ENCODE measurements around the gene BOLA1. TPM values are rescaled to one million over a fixed set of nuclear protein-coding genes. Genes with fewer than 3 reads are reported as not detected.

Gene BOLA1
- total RNA-seq, 1 donor from 2014 or later = 36.7 TPM

DNA sequence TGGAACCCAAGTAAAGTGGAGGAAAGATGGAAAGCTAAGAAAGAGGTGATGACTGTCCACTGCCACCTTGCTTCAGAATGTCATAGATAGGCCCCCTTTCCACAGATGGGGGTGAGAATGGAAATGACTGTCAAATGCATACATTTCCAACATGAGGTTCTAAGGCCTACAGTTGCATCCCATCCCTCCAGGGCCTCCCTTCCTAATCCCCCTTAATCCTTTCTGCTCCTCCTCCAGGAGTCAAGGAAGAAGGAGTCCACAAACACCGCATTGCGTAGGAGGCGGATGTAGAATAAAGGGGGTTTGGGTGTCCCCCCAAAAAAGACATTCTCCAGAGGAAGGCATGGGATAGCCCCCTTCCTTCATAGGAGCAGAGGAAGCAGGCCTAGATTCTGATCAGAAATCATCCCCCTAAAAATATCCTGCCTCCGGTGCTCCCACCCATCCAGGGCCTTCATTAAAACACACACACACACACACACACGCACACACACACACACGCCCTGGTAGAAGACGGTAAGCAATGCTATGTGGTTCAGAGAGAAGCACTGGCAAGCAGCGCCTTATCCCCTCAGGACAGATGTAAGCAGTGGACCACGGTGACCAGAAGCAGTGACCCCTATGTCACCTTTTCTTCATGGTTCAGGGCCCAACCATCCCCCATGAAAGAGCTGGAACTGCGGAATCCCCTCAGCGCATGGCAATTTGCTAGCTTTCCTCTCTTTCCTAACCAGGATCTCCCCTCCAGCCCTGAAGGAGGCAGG lies 16.2 kb downstream of the BOLA1 start:
- no peaks in the 10 kb centered on the region for H3K9me3 ChIP-seq
- TF ChIP-seq, protein P1, sequence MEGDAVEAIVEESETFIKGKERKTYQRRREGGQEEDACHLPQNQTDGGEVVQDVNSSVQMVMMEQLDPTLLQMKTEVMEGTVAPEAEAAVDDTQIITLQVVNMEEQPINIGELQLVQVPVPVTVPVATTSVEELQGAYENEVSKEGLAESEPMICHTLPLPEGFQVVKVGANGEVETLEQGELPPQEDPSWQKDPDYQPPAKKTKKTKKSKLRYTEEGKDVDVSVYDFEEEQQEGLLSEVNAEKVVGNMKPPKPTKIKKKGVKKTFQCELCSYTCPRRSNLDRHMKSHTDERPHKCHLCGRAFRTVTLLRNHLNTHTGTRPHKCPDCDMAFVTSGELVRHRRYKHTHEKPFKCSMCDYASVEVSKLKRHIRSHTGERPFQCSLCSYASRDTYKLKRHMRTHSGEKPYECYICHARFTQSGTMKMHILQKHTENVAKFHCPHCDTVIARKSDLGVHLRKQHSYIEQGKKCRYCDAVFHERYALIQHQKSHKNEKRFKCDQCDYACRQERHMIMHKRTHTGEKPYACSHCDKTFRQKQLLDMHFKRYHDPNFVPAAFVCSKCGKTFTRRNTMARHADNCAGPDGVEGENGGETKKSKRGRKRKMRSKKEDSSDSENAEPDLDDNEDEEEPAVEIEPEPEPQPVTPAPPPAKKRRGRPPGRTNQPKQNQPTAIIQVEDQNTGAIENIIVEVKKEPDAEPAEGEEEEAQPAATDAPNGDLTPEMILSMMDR (IDR thresholded peaks at IDR 0.05) = no peak
- H3K27me3 ChIP-seq = no peaks in the 10 kb centered on the region
- H3K4me3 ChIP-seq = peak overlapping the region in 1 of 2 donors; percentile 87
- peak overlapping the region; percentile 75 to 78 for H3K27ac ChIP-seq
- peaks cover 6 to 26% of the 10 kb centered on the region in 2 donors for H3K36me3 ChIP-seq
- H3K4me1 ChIP-seq = peaks cover 0 to 11% of the 10 kb centered on the region in 2 donors
- no peak for DNase-seq (ENCODE audit: low spot score in 2 of 2)
- intact Hi-C loops (cut with DNase I) = loop anchor here (2.0 kb wide), 1 partner anchor 17 kb away; the partner anchor contains the start of gene BOLA1

DNA sequence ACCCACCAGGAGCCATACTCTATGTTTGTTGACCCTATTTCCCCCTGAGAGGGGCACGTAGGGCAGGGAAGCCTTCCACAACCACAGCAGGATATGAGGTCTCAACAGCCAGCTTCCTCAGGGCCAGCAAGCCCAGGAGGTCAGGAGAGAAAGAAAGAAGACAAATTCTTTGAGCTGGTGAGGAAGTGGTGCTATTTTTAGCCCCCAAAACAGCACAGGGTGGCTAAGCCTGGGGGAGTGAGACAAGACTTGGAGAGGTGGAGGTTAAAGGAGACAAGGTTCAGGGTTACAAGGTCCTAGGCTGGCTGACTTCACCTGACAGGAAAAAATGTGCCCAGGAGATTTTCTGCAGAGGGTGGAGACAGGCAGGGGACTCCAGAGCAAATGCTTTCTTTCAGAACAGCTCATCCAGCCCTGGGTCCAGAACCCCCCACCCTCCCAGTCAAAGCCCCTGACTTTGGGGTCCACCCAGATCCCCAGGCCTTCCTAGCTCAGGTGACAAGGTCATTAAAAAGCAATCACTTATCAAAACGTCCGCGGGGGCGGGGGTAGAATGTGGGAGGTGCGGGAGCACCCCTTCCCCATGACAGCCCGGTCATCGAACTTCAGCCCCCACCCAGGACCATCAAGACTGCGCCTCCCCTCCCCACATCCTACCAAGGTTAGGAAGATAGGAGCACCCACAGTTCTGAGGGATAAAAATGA lies 17.0 kb downstream of the BOLA1 start:
- intact Hi-C loops (cut with DNase I) = loop anchor here (2.0 kb wide), 1 partner anchor 18 kb away; the partner anchor contains the start of gene BOLA1
- H3K4me3 ChIP-seq = peak overlapping the region; percentile 67 to 87
- H3K4me1 ChIP-seq = peaks cover 0 to 11% of the 10 kb centered on the region in 2 donors
- H3K27ac ChIP-seq = peak overlapping the region; percentile 75 to 78
- DNase-seq (ENCODE audit: low spot score in 2 of 2) = no peak
- TF ChIP-seq, protein P1 (IDR thresholded peaks at IDR 0.05) = no peak
- no peaks in the 10 kb centered on the region for H3K9me3 ChIP-seq
- H3K27me3 ChIP-seq = no peaks in the 10 kb centered on the region
- peaks cover 3 to 19% of the 10 kb centered on the region in 2 donors for H3K36me3 ChIP-seq

DNA sequence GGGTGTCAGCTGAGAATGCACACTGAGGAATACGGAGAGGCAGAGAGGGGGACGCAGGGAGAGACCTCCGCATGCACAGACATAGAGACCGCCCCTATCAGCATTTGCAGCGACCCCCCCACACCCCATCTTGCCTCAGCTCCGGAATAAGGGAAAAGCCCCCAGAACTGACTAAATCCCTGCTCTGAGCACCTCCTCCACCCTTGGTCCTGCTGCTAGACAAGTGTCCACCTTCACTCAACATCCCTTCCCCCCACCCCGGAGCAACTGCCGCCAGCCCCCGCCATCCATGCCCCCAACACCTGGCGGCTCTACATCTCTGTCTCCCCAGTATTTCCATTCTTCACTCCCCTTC lies 17.5 kb downstream of the BOLA1 start:
- no peak for DNase-seq (ENCODE audit: low spot score in 2 of 2)
- intact Hi-C loops (cut with DNase I) = loop anchor here (1.0 to 2.0 kb wide), 2 partner anchors 18 to 29 kb away; partner anchors contain the start of gene BOLA1
- TF ChIP-seq, protein P1 (IDR thresholded peaks at IDR 0.05) = no peak
- Histone ChIP-seq H3K27ac (peak overlapping the region; percentile 75 to 78), H3K27me3 (no peaks in the 10 kb centered on the region), H3K4me1 (peaks cover 0 to 11% of the 10 kb centered on the region in 2 donors), H3K4me3 (peak overlapping the region; percentile 67 to 87), H3K9me3 (no peaks in the 10 kb centered on the region), H3K36me3 (peaks cover 0 to 15% of the 10 kb centered on the region in 2 donors)

DNA sequence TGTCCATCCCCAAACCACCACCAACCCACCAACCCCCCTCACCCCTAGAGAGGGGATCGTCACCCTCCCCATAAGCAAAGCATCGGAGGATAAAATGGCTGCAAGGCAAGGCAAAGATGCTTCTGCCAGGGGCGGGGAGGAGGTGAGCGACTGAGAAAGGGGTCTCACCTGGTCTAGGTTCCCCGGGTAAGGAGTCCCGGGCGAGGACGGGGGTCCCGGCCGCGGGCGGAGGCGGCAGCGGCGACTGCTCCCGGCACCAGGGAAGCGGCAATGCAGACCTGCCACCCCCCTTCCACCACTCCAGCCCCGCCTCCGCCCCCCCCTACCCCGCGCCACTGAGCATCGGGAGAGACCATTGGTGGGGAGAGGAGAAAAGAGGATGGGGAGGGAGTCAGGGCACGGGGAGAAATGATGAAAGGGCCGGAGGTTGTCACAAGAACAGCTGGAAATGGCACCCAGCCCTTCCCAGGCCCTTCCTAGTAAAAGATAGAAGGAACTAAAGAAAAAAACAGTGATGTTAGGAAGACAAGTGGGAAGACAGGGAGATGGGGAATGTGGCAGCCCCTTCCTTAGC lies 18.3 kb downstream of the BOLA1 start, which contains the start of gene SV2A:
Gene SV2A, minus strand, starts transcription at position 274 of the 574 bp plus-strand sequence. CDS start 4,004 bp downstream, outside the sequence.
- intact Hi-C loops (cut with DNase I) = loop anchor here (1.0 to 2.0 kb wide), 4 partner anchors 10 to 29 kb away; partner anchors contain the start of genes BOLA1 and SF3B4
- TF ChIP-seq, protein P1 (IDR thresholded peaks at IDR 0.05) = no peak
- peaks cover 3 to 18% of the 10 kb centered on the region in 2 donors for H3K36me3 ChIP-seq
- H3K27ac ChIP-seq = peak within 1 kb of the TSS; percentile 75 to 78
- H3K9me3 ChIP-seq = no peaks in the 10 kb centered on the region
- H3K27me3 ChIP-seq = no peaks in the 10 kb centered on the region
- peaks cover 0 to 11% of the 10 kb centered on the region in 2 donors for H3K4me1 ChIP-seq
- peak in 1 of 2 donors; percentile 87 for DNase-seq (ENCODE audit: low spot score in 2 of 2)
- peak within 1 kb of the TSS; percentile 67 to 87 for H3K4me3 ChIP-seq

DNA sequence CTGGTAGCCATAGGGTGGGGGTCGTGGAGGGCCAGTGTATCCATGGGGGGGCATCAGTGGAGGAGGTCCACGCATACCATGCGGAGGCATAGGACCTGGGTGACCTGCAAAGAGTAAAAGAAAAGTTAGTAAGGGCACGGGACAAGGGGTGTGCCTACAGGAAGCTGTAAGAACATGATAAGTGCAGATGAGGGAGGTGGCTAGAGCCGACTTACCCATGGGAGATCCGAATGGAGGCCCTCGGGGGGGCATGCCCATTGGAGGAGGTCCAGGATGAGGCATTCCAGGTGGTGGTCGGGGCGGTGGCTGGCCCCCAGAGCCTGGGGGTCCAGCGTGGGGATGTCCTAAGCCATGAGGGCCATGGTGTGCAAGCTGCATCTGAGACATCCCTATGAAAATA lies 24.3 kb downstream of the BOLA1 start:
- H3K27me3 ChIP-seq = no peaks in the 10 kb centered on the region
- no peak for DNase-seq (ENCODE audit: low spot score in 2 of 2)
- H3K27ac ChIP-seq = no peak overlapping the region
- H3K36me3 ChIP-seq = peaks cover 42 to 45% of the 10 kb centered on the region in 2 donors
- H3K4me3 ChIP-seq = no peak overlapping the region
- H3K4me1 ChIP-seq = peaks cover 8 to 23% of the 10 kb centered on the region in 2 donors
- H3K9me3 ChIP-seq = no peaks in the 10 kb centered on the region
- TF ChIP-seq, protein P1 (IDR thresholded peaks at IDR 0.05) = no peak
- intact Hi-C loops (cut with DNase I) = no loop called here

All from ascending aorta (tissue), 2 donors.